Measurements from ENCODE around the gene P2RX5. TPM values are rescaled to one million over a fixed set of nuclear protein-coding genes. Genes with fewer than 3 reads are reported as not detected.
A peak's percentile ranks its signal among the peaks of the same experiment; 100 is the strongest.

P2RX5 gene
- total RNA-seq, 1 donor from 2014 or later = 0.53 TPM

- Histone ChIP-seq H3K36me3 (ENCODE audit: control insufficient read depth, insufficient read depth, low read length) (peaks cover 19% of the 10 kb centered on the region), H3K27me3 (ENCODE audit: control insufficient read depth, insufficient read depth, low read length) (no peaks in the 10 kb centered on the region), H3K4me3 (ENCODE audit: low read depth, low read length) (no peak overlapping the region)
- no peak for DNase-seq (ENCODE audit: low read depth)
- FAIRE-seq = no peak
- no peak for TF ChIP-seq CTCF (IDR thresholded peaks at IDR 0.05; ENCODE audit: insufficient read depth, low read length, severe bottlenecking)
Observed at GRCh38 chr17:3660311-3660891, 35.6 kb downstream of the P2RX5 start.

- Histone ChIP-seq H3K36me3 (ENCODE audit: control insufficient read depth, insufficient read depth, low read length) (peaks cover 16% of the 10 kb centered on the region), H3K27me3 (ENCODE audit: control insufficient read depth, insufficient read depth, low read length) (no peaks in the 10 kb centered on the region), H3K4me3 (ENCODE audit: low read depth, low read length) (no peak overlapping the region)
- DNase-seq (ENCODE audit: low read depth) (peak; percentile 66), FAIRE-seq (no peak)
- TF ChIP-seq CTCF (IDR thresholded peaks at IDR 0.05; ENCODE audit: insufficient read depth, low read length, severe bottlenecking) = peak; percentile 16
Observed at GRCh38 chr17:3659541-3660111, 36.3 kb downstream of the P2RX5 start.

GRCh38 chr17:3658784-3659449 is 37.0 kb downstream of the P2RX5 start:
- no peak for FAIRE-seq
- H3K36me3 ChIP-seq (ENCODE audit: control insufficient read depth, insufficient read depth, low read length) = peaks cover 9% of the 10 kb centered on the region

GRCh38 chr17:3657874-3658783 is 37.8 kb downstream of the P2RX5 start:
- DNase-seq (ENCODE audit: low read depth) = peak; percentile 21
- no peak for FAIRE-seq
- TF ChIP-seq CTCF (IDR thresholded peaks at IDR 0.05; ENCODE audit: insufficient read depth, low read length, severe bottlenecking) = no peak
- peaks cover 3% of the 10 kb centered on the region for H3K36me3 ChIP-seq (ENCODE audit: control insufficient read depth, insufficient read depth, low read length)
- no peak overlapping the region for H3K4me3 ChIP-seq (ENCODE audit: low read depth, low read length)
- H3K27me3 ChIP-seq (ENCODE audit: control insufficient read depth, insufficient read depth, low read length) = no peaks in the 10 kb centered on the region

More at GRCh38 chr17:3658784-3659449, 37.0 kb downstream of the P2RX5 start:
- no peak for TF ChIP-seq CTCF (IDR thresholded peaks at IDR 0.05; ENCODE audit: insufficient read depth, low read length, severe bottlenecking)
- DNase-seq (ENCODE audit: low read depth) = no peak
- H3K27me3 ChIP-seq (ENCODE audit: control insufficient read depth, insufficient read depth, low read length) = no peaks in the 10 kb centered on the region
- H3K4me3 ChIP-seq (ENCODE audit: low read depth, low read length) = no peak overlapping the region

GRCh38 chr17:3657588-3657869 is 38.4 kb downstream of the P2RX5 start:
- Histone ChIP-seq H3K36me3 (ENCODE audit: control insufficient read depth, insufficient read depth, low read length) (peaks cover 3% of the 10 kb centered on the region), H3K27me3 (ENCODE audit: control insufficient read depth, insufficient read depth, low read length) (no peaks in the 10 kb centered on the region), H3K4me3 (ENCODE audit: low read depth, low read length) (no peak overlapping the region)
- no peak for TF ChIP-seq CTCF (IDR thresholded peaks at IDR 0.05; ENCODE audit: insufficient read depth, low read length, severe bottlenecking)
- FAIRE-seq (no peak), DNase-seq (ENCODE audit: low read depth) (no peak)

All from bronchial epithelial cell (primary cell).